CD4-positive, alpha-beta memory T cell (primary cell): Measurements from ENCODE around the gene PML. TPM values are rescaled to one million over a fixed set of nuclear protein-coding genes. Genes with fewer than 3 reads are reported as not detected.

ENCODE experiments used
- CTCF ChIA-PET: fragments of 350-600 bp; sonication (Branson Sonifier 250); formaldehyde crosslinking; loops from one replicate; lab custom pipeline; 2021; ENCODE audit warnings: inconsistent platforms; ENCODE audit not compliant: partially characterized antibody; lab: Charles Lee
- POLR2A ChIA-PET: fragments of 350-600 bp; sonication (Branson Sonifier 250); formaldehyde crosslinking; loops from one replicate; lab custom pipeline; 2021; ENCODE audit not compliant: partially characterized antibody; lab: Charles Lee
- DNase-seq, 5 donors: peaks; one replicate each; pipeline versions ENCODE4 v3.0.0 to v3.0.0-alpha.2; 2020 to 2022; ENCODE audit warnings: mixed read lengths in 1 of 5
- H3K27ac ChIP-seq: one replicate; pipeline ENCODE4 v1.7.0; 2013; ENCODE audit warnings: low read depth, low read length
- H3K27me3 ChIP-seq: 2 replicates; pipeline ENCODE4 v1.7.0; 2013; ENCODE audit warnings: mild to moderate bottlenecking, low read length, moderate library complexity; ENCODE audit not compliant: insufficient read depth
- H3K36me3 ChIP-seq: 2 replicates; pipeline ENCODE4 v1.7.0; 2013; ENCODE audit warnings: mild to moderate bottlenecking, low read length, moderate library complexity; ENCODE audit not compliant: insufficient read depth
- H3K4me1 ChIP-seq: 2 replicates; pipeline ENCODE4 v1.7.0; 2013; ENCODE audit warnings: mild to moderate bottlenecking, low read length, moderate library complexity; ENCODE audit not compliant: insufficient read depth
- H3K4me3 ChIP-seq, 2 donors: one replicate each; pipeline ENCODE4 v1.7.0; 2013; ENCODE audit warnings: low read length in 2 of 2, mild to moderate bottlenecking in 1 of 2
- H3K9me3 ChIP-seq, 2 donors: one replicate each; pipeline ENCODE4 v1.7.0; 2013; ENCODE audit warnings: low read length in 2 of 2, control low read depth in 1 of 2; ENCODE audit not compliant: control insufficient read depth in 1 of 2
- H3K27ac Mint-ChIP-seq, 7 donors: one replicate each; pipeline ENCODE4 v1.8.0; 2020 to 2021; ENCODE audit warnings: mixed read lengths in 7 of 7, mild to moderate bottlenecking in 6 of 7, inconsistent platforms in 3 of 7, moderate library complexity in 3 of 7
- H3K27me3 Mint-ChIP-seq, 2 donors: one replicate each; pipeline ENCODE4 v1.8.0; 2020 to 2021; ENCODE audit warnings: mixed read lengths in 2 of 2
- H3K36me3 Mint-ChIP-seq, 2 donors: one replicate each; pipeline ENCODE4 v1.8.0; 2020 to 2021; ENCODE audit warnings: mixed read lengths in 2 of 2, inconsistent platforms in 1 of 2, mild to moderate bottlenecking in 1 of 2
- H3K4me1 Mint-ChIP-seq, 4 donors: one replicate each; pipeline ENCODE4 v1.8.0; 2020 to 2021; ENCODE audit warnings: mixed read lengths in 4 of 4, mild to moderate bottlenecking in 1 of 4
- H3K4me3 Mint-ChIP-seq, 8 donors: one replicate each; pipeline ENCODE4 v1.8.0; 2020 to 2021; ENCODE audit warnings: mixed read lengths in 8 of 8, mild to moderate bottlenecking in 7 of 8, moderate library complexity in 6 of 8, inconsistent platforms in 3 of 8
- H3K9me3 Mint-ChIP-seq, 8 donors: one replicate each; pipeline ENCODE4 v1.8.0; 2020 to 2021; ENCODE audit warnings: mixed read lengths in 8 of 8, mild to moderate bottlenecking in 5 of 8, inconsistent platforms in 3 of 8, moderate library complexity in 1 of 8
- intact Hi-C: fragments of 100-400 bp; cut with micrococcal nuclease; formaldehyde crosslinking; loops from one replicate; pipeline ENCODE4 v1.15.1; 2023
- polyA plus RNA-seq, 2 donors: library from polyadenylated mRNA; unstranded; fragments of 300-500 nt; fragmentation: Illumina TruSeq; gene quantifications; one replicate each; pipeline ENCODE4 v1.2.3, GENCODE V29; 2021
- total RNA-seq, 2 experiments: library from RNA; stranded (reverse); gene quantifications; one replicate each; pipeline ENCODE4 v1.2.3, GENCODE V29; 2021

PML gene
- total and polyA plus RNA-seq, 4 experiments from 2014 or later, result 9.6 to 66.6 (median 47.4) TPM

- DNase-seq, result no peak
- Histone ChIP-seq H3K27ac (no peak overlapping the region), H3K36me3 (peaks cover 25% of the 10 kb centered on the region), H3K4me1 (peaks cover 66% of the 10 kb centered on the region), H3K4me3 (no peak overlapping the region), H3K27me3 (no peaks in the 10 kb centered on the region), H3K9me3 (no peaks in the 10 kb centered on the region)
- Mint-ChIP-seq H3K4me1 (peaks cover 48 to 76% (median 65%) of the 10 kb centered on the region in 4 donors), H3K36me3 (peaks cover 48 to 65% of the 10 kb centered on the region in 2 donors), H3K4me3 (no peak overlapping the region), H3K27me3 (no peaks in the 10 kb centered on the region), H3K9me3 (no peaks in the 10 kb centered on the region), H3K27ac (peak overlapping the region in 1 of 7 donors; percentile 55)
- ChIA-PET POLR2A (interaction anchor here (1.5 kb wide), 1 partner anchor 20 kb away, joined by 4 read pairs; the partner anchor contains the start of gene STOML1), CTCF (interaction anchor here (1.9 kb wide), 1 partner anchor 19 kb away, joined by 4 read pairs; the partner anchor contains the start of gene STOML1)
- intact Hi-C loops, result no loop called here
Measured at GRCh38 chr15:74011610-74012009, 17.1 kb downstream of the PML start.

- no peaks in the 10 kb centered on the region for H3K9me3 Mint-ChIP-seq
Measured at GRCh38 chr15:74013374-74013894, 18.9 kb downstream of the PML start.

GRCh38 chr15:74019734-74020133 is 25.2 kb downstream of the PML start:
- Mint-ChIP-seq H3K27me3 (no peaks in the 10 kb centered on the region), H3K4me3 (no peak overlapping the region), H3K27ac (peak overlapping the region in 1 of 7 donors; percentile 35), H3K36me3 (peaks cover 40 to 46% of the 10 kb centered on the region in 2 donors), H3K9me3 (no peaks in the 10 kb centered on the region), H3K4me1 (peaks cover 10 to 24% (median 18%) of the 10 kb centered on the region in 4 donors)
- Histone ChIP-seq H3K36me3 (peaks cover 36% of the 10 kb centered on the region), H3K9me3 (no peaks in the 10 kb centered on the region), H3K27ac (no peak overlapping the region), H3K4me3 (no peak overlapping the region), H3K27me3 (no peaks in the 10 kb centered on the region), H3K4me1 (peaks cover 12% of the 10 kb centered on the region)
- POLR2A ChIA-PET, result no interaction called here
- CTCF ChIA-PET, result no interaction called here
- no peak for DNase-seq
- intact Hi-C loops, result no loop called here

More at GRCh38 chr15:74013374-74013894, 18.9 kb downstream of the PML start:
- peaks cover 41 to 53% of the 10 kb centered on the region in 2 donors for H3K36me3 Mint-ChIP-seq
- Histone ChIP-seq H3K4me1 (peaks cover 48% of the 10 kb centered on the region), H3K36me3 (peaks cover 25% of the 10 kb centered on the region), H3K9me3 (no peaks in the 10 kb centered on the region), H3K27ac (no peak overlapping the region), H3K27me3 (no peaks in the 10 kb centered on the region), H3K4me3 (no peak overlapping the region)
- no peaks in the 10 kb centered on the region for H3K27me3 Mint-ChIP-seq
- CTCF ChIA-PET, result interaction anchor here (1.2 kb wide), 1 partner anchor 40 kb away, joined by 3 read pairs; no protein-coding TSS in a partner anchor
- H3K4me1 Mint-ChIP-seq, result peaks cover 33 to 57% (median 48%) of the 10 kb centered on the region in 4 donors
- POLR2A ChIA-PET, result interaction anchor here (1.2 kb wide), 1 partner anchor 19 kb away, joined by 4 read pairs; the partner anchor contains the start of gene PML
- no peak for DNase-seq
- H3K4me3 Mint-ChIP-seq, result no peak overlapping the region
- H3K27ac Mint-ChIP-seq, result peak overlapping the region in 2 of 7 donors; percentile 22 to 45
- intact Hi-C loops, result no loop called here

GRCh38 chr15:74022706-74023470 is 28.4 kb downstream of the PML start:
- Mint-ChIP-seq H3K9me3 (no peaks in the 10 kb centered on the region), H3K36me3 (peaks cover 45 to 49% of the 10 kb centered on the region in 2 donors), H3K4me3 (no peak overlapping the region), H3K27ac (peak overlapping the region in 2 of 7 donors; percentile 5 to 53), H3K27me3 (no peaks in the 10 kb centered on the region), H3K4me1 (peaks cover 0 to 13% (median 7%) of the 10 kb centered on the region in 4 donors)
- Histone ChIP-seq H3K27ac (no peak overlapping the region), H3K4me1 (peaks cover 5% of the 10 kb centered on the region), H3K9me3 (no peaks in the 10 kb centered on the region), H3K4me3 (no peak overlapping the region), H3K36me3 (peaks cover 54% of the 10 kb centered on the region), H3K27me3 (no peaks in the 10 kb centered on the region)
- no peak for DNase-seq
- ChIA-PET CTCF (interaction anchor here (1.1 kb wide), 1 partner anchor 26 kb away, joined by 4 read pairs; no protein-coding TSS in a partner anchor), POLR2A (no interaction called here)
- intact Hi-C loops, result no loop called here

GRCh38 chr15:74024687-74025086 is 30.2 kb downstream of the PML start:
- no peak overlapping the region for H3K4me3 Mint-ChIP-seq
- ChIA-PET POLR2A (no interaction called here), CTCF (interaction anchor here (1.0 kb wide), 1 partner anchor 31 kb away, joined by 3 read pairs; the partner anchor contains the start of gene PML)
- Histone ChIP-seq H3K36me3 (peaks cover 57% of the 10 kb centered on the region), H3K9me3 (no peaks in the 10 kb centered on the region), H3K4me1 (no peaks in the 10 kb centered on the region), H3K27ac (no peak overlapping the region), H3K4me3 (no peak overlapping the region), H3K27me3 (no peaks in the 10 kb centered on the region)
- no peaks in the 10 kb centered on the region for H3K27me3 Mint-ChIP-seq
- H3K4me1 Mint-ChIP-seq, result peaks cover 0 to 13% (median 7%) of the 10 kb centered on the region in 4 donors
- peaks cover 45 to 58% of the 10 kb centered on the region in 2 donors for H3K36me3 Mint-ChIP-seq
- intact Hi-C loops, result no loop called here
- H3K27ac Mint-ChIP-seq, result peak overlapping the region in 3 of 7 donors; percentile 24 to 64 (median 54)
- no peaks in the 10 kb centered on the region for H3K9me3 Mint-ChIP-seq
- no peak for DNase-seq

GRCh38 chr15:74025436-74025835 is 30.9 kb downstream of the PML start:
- H3K4me1 ChIP-seq, result no peaks in the 10 kb centered on the region
- no peak for DNase-seq
- no peaks in the 10 kb centered on the region for H3K9me3 ChIP-seq
- intact Hi-C loops, result no loop called here
- H3K4me1 Mint-ChIP-seq, result peaks cover 0 to 13% (median 6%) of the 10 kb centered on the region in 4 donors
- H3K27ac ChIP-seq, result no peak overlapping the region
- H3K27ac Mint-ChIP-seq, result peak overlapping the region in 1 of 7 donors; percentile 17
- H3K9me3 Mint-ChIP-seq, result no peaks in the 10 kb centered on the region
- H3K4me3 ChIP-seq, result no peak overlapping the region
- H3K36me3 ChIP-seq, result peaks cover 57% of the 10 kb centered on the region
- ChIA-PET POLR2A (no interaction called here), CTCF (no interaction called here)
- H3K27me3 ChIP-seq, result no peaks in the 10 kb centered on the region
- no peaks in the 10 kb centered on the region for H3K27me3 Mint-ChIP-seq
- H3K4me3 Mint-ChIP-seq, result no peak overlapping the region
- peaks cover 45 to 60% of the 10 kb centered on the region in 2 donors for H3K36me3 Mint-ChIP-seq

GRCh38 chr15:74027688-74028087 is 33.2 kb downstream of the PML start:
- H3K27me3 ChIP-seq, result no peaks in the 10 kb centered on the region
- no peak for DNase-seq
- Mint-ChIP-seq H3K27me3 (no peaks in the 10 kb centered on the region), H3K36me3 (peaks cover 39 to 61% of the 10 kb centered on the region in 2 donors), H3K4me1 (peaks cover 0 to 9% (median under 1%) of the 10 kb centered on the region in 4 donors), H3K9me3 (no peaks in the 10 kb centered on the region), H3K27ac (peak overlapping the region in 1 of 7 donors; percentile 35), H3K4me3 (no peak overlapping the region)
- H3K36me3 ChIP-seq, result peaks cover 54% of the 10 kb centered on the region
- H3K9me3 ChIP-seq, result no peaks in the 10 kb centered on the region
- intact Hi-C loops, result no loop called here
- no peaks in the 10 kb centered on the region for H3K4me1 ChIP-seq
- POLR2A ChIA-PET, result no interaction called here
- CTCF ChIA-PET, result interaction anchor here (0.8 to 1.8 kb wide), 3 partner anchors 20 to 67 kb away, joined by 3 to 6 read pairs (median 4); no protein-coding TSS in a partner anchor
- H3K27ac ChIP-seq, result no peak overlapping the region
- H3K4me3 ChIP-seq, result no peak overlapping the region
